Measurements from ENCODE around the gene TK2.
A peak's percentile ranks its signal among the peaks of the same experiment; 100 is the strongest.

- no peak for TF ChIP-seq DLX4 (CRISPR knock-in tag; IDR thresholded peaks at IDR 0.05)
- TF ChIP-seq GATA2 (CRISPR knock-in tag; IDR thresholded peaks at IDR 0.05): peak; percentile 89
- no peak for TF ChIP-seq ZEB2 (IDR thresholded peaks at IDR 0.05)
- no peak for TF ChIP-seq KLF6 (CRISPR knock-in tag; IDR thresholded peaks at IDR 0.05; ENCODE audit: borderline replicate concordance)
- TF ChIP-seq CEBPB (tag; IDR thresholded peaks at IDR 0.05): no peak
- TF ChIP-seq SNAPC5 (CRISPR knock-in tag; IDR thresholded peaks at IDR 0.05): no peak
- no peak for TF ChIP-seq HDGF (IDR thresholded peaks at IDR 0.05)
- TF ChIP-seq CTCF (IDR thresholded peaks at IDR 0.05 in 2 of 3, conservative IDR thresholded peaks at IDR 0.05 in 1 of 3; ENCODE audit: insufficient read depth in 2 of 3, low read depth in 1 of 3, low read length in 3 of 3): no peak
- TF ChIP-seq POLR2AphosphoS5 (IDR thresholded peaks at IDR 0.05; ENCODE audit: control insufficient read depth, insufficient read depth, low read depth, low read length): no peak
- no peak for TF ChIP-seq BHLHE40 (IDR thresholded peaks at IDR 0.05; ENCODE audit: low read length)
Observed at GRCh38 chr16:66525396-66526180, 24.3 kb downstream of the TK2 start.
